GM18505 (cell line): ENCODE results near the gene UCMA.
"Not testable (repeated sequence)": the region's sequence is repeated elsewhere in the genome, so short reads cannot be mapped to it uniquely, and the experiment has no call there.

Experiments
- ATAC-seq: cut with Tn5 transposase; IDR thresholded peaks from one replicate; pipeline ENCODE4 v1.9.1; 2021; ENCODE audit not compliant: unreplicated experiment
- POLR2A ChIP-seq: IDR thresholded peaks from 4 replicates; pipeline ENCODE4 v1.6.1; 2011; ENCODE audit warnings: borderline replicate concordance; ENCODE audit not compliant: insufficient read depth, insufficient read length; ENCODE audit errors: extremely low read depth

The UCMA gene

GRCh38 chr10:13234172-13234571 is at the start of gene UCMA:
Gene UCMA, minus strand, starts transcription at chr10:13234374. Its CDS starts 116 bp downstream, at chr10:13234258.
- TF ChIP-seq POLR2A = no peak
- ATAC-seq = no peak

- ATAC-seq = not testable (repeated sequence)
Measured at GRCh38 chr10:13282348-13282747, 48.2 kb upstream of the UCMA start.

- no peak for ATAC-seq
- TF ChIP-seq POLR2A = no peak
Measured at GRCh38 chr10:13276749-13277365, 42.7 kb upstream of the UCMA start.

- not testable (repeated sequence) for ATAC-seq
Measured at GRCh38 chr10:13276146-13276545, 42.0 kb upstream of the UCMA start.

GRCh38 chr10:13272164-13272571 is 38.0 kb upstream of the UCMA start:
- ATAC-seq = no peak
- peak; percentile 4 for TF ChIP-seq POLR2A

- peak; percentile 11 for TF ChIP-seq POLR2A
- no peak for ATAC-seq
Measured at GRCh38 chr10:13271552-13272163, 37.5 kb upstream of the UCMA start.

- ATAC-seq = no peak
- TF ChIP-seq POLR2A = no peak
Measured at GRCh38 chr10:13270877-13271551, 36.8 kb upstream of the UCMA start.

- TF ChIP-seq POLR2A = no peak
Measured at GRCh38 chr10:13268841-13269240, 34.7 kb upstream of the UCMA start.

GRCh38 chr10:13268310-13268709 is 34.1 kb upstream of the UCMA start:
- TF ChIP-seq POLR2A = no peak
- no peak for ATAC-seq

More at GRCh38 chr10:13268841-13269240, 34.7 kb upstream of the UCMA start:
- no peak for ATAC-seq

- no peak for TF ChIP-seq POLR2A
- no peak for ATAC-seq
Measured at GRCh38 chr10:13263591-13263990, 29.4 kb upstream of the UCMA start.

- TF ChIP-seq POLR2A = no peak
- no peak for ATAC-seq
Measured at GRCh38 chr10:13262433-13262832, 28.3 kb upstream of the UCMA start.

GRCh38 chr10:13257621-13258140 is 23.5 kb upstream of the UCMA start:
- ATAC-seq = no peak
- no peak for TF ChIP-seq POLR2A

GRCh38 chr10:13256627-13257026 is 22.5 kb upstream of the UCMA start:
- no peak for TF ChIP-seq POLR2A
- no peak for ATAC-seq

GRCh38 chr10:13253726-13254125 is 19.6 kb upstream of the UCMA start:
- TF ChIP-seq POLR2A = no peak
- ATAC-seq = no peak

- TF ChIP-seq POLR2A = no peak
- ATAC-seq = no peak
Measured at GRCh38 chr10:13247784-13248183, 13.6 kb upstream of the UCMA start.

- no peak for TF ChIP-seq POLR2A
- no peak for ATAC-seq
Measured at GRCh38 chr10:13247246-13247645, 13.1 kb upstream of the UCMA start.

GRCh38 chr10:13242260-13242659 is 8.1 kb upstream of the UCMA start:
- ATAC-seq = not testable (repeated sequence)
